H1 (cell line): ENCODE measurements around the gene OTOP3. TPM values are rescaled to one million over a fixed set of nuclear protein-coding genes. Genes with fewer than 3 reads are reported as not detected.

ENCODE experiments used
- CTCF ChIA-PET: fragments of 300-600 bp; sonication (Branson Sonifier 250); formaldehyde crosslinking; loops from one replicate; lab custom pipeline; 2021; ENCODE audit not compliant: partially characterized antibody; lab: Charles Lee
- POLR2A ChIA-PET: fragments of 300-600 bp; sonication (Branson Sonifier 250); formaldehyde crosslinking; loops from one replicate; lab custom pipeline; 2021; ENCODE audit warnings: inconsistent platforms; ENCODE audit not compliant: partially characterized antibody; lab: Charles Lee
- DNase-seq, 2 experiments: peaks; one replicate each; pipeline versions ENCODE4 v3.0.0 to v3.0.0-alpha.2; 2010 to 2022; ENCODE audit warnings: low spot score in 2 of 2, low read depth in 1 of 2, mixed read lengths in 1 of 2
- FAIRE-seq: peaks from 2 replicates; lab custom pipeline; 2011; peaks lifted over from hg19 to GRCh38; lab: Jason Lieb, UNC
- H2AFZ ChIP-seq: 2 replicates; pipeline ENCODE4 v1.8.1; 2012; ENCODE audit warnings: low read length, inconsistent platforms
- H2AK5ac ChIP-seq: 2 replicates; pipeline ENCODE4 v1.6.1; 2013; ENCODE audit warnings: low read depth, low read length
- H2BK120ac ChIP-seq: replicated peaks from 2 replicates; pipeline ENCODE3; 2013; ENCODE audit warnings: low read depth, low read length, inconsistent platforms
- H2BK12ac ChIP-seq: 2 replicates; pipeline ENCODE4 v1.6.1; 2013; ENCODE audit warnings: low read depth, low read length
- H2BK15ac ChIP-seq: 2 replicates; pipeline ENCODE4 v1.6.1; 2013; ENCODE audit warnings: low read length
- H2BK20ac ChIP-seq: 2 replicates; pipeline ENCODE4 v1.6.1; 2013; ENCODE audit warnings: low read length
- H2BK5ac ChIP-seq: 2 replicates; pipeline ENCODE4 v1.6.1; 2013; ENCODE audit warnings: low read depth, low read length
- H3K14ac ChIP-seq: 2 replicates; pipeline ENCODE4 v1.6.1; 2013; ENCODE audit warnings: inconsistent platforms; ENCODE audit not compliant: insufficient read length
- H3K18ac ChIP-seq: 2 replicates; pipeline ENCODE4 v1.6.1; 2013; ENCODE audit warnings: low read length; ENCODE audit errors: extremely low read depth
- H3K23ac ChIP-seq: 2 replicates; pipeline ENCODE4 v1.6.1; 2013; ENCODE audit warnings: inconsistent platforms; ENCODE audit not compliant: insufficient read length
- H3K23me2 ChIP-seq: 2 replicates; pipeline ENCODE4 v1.6.1; 2013; ENCODE audit warnings: low read depth, low read length
- H3K27ac ChIP-seq: 2 replicates; pipeline ENCODE4 v1.6.1; 2011; ENCODE audit warnings: low read depth, low read length, inconsistent platforms
- H3K27me3 ChIP-seq, 4 experiments: replicated peaks in 1 of 4; 1 replicate in 1 of 4; 2 replicates in 3 of 4; pipeline versions ENCODE4 v1.6.1 to v1.8.1; 2011 to 2013; ENCODE audit warnings: low read length in 3 of 4, mild to moderate bottlenecking in 3 of 4, inconsistent platforms in 2 of 4, mixed read lengths in 2 of 4, moderate library complexity in 1 of 4; ENCODE audit not compliant: control insufficient read depth in 3 of 4, insufficient read depth in 3 of 4; ENCODE audit errors: extremely low read depth in 1 of 4
- H3K36me3 ChIP-seq, 4 experiments: 2 replicates each; pipeline versions ENCODE4 v1.6.1 to v1.8.1; 2011 to 2013; ENCODE audit warnings: mild to moderate bottlenecking in 4 of 4, low read length in 3 of 4, moderate library complexity in 2 of 4, control low read depth in 1 of 4, inconsistent platforms in 1 of 4; ENCODE audit not compliant: insufficient read depth in 4 of 4, control insufficient read depth in 2 of 4
- H3K4ac ChIP-seq: replicated peaks from 2 replicates; pipeline ENCODE3; 2013; ENCODE audit warnings: low read length, low read depth, mixed read lengths, inconsistent platforms; ENCODE audit not compliant: insufficient read length
- H3K4me1 ChIP-seq, 4 experiments: replicated peaks in 1 of 4; 1 replicate in 1 of 4; 2 replicates in 3 of 4; pipeline versions ENCODE4 v1.6.1 to v1.8.1; 2011 to 2013; ENCODE audit warnings: low read length in 3 of 4, inconsistent platforms in 2 of 4, mixed read lengths in 1 of 4; ENCODE audit not compliant: insufficient read depth in 4 of 4, control insufficient read depth in 3 of 4
- H3K4me2 ChIP-seq, 2 experiments: 2 replicates each; pipeline versions ENCODE4 v1.6.1 to v1.8.1; 2011 to 2013; ENCODE audit warnings: low read depth in 2 of 2, low read length in 2 of 2, control low read depth in 1 of 2, inconsistent platforms in 1 of 2, mild to moderate bottlenecking in 1 of 2; ENCODE audit not compliant: insufficient read depth in 1 of 2
- H3K4me3 ChIP-seq, 4 experiments: fragments of 200-600, 300-600 bp in 1 of 4; sonication (generic), shearing (Covaris generic), sonication (Bioruptor Twin) in 1 of 4; 2 replicates each; pipeline versions ENCODE4 v1.5.1 to v1.8.1; 2011 to 2016; ENCODE audit warnings: low read length in 4 of 4, low read depth in 3 of 4, control low read depth in 2 of 4, inconsistent platforms in 2 of 4, mild to moderate bottlenecking in 2 of 4, mixed read lengths in 1 of 4, moderate library complexity in 1 of 4; ENCODE audit not compliant: insufficient read depth in 2 of 4; ENCODE audit errors: extremely low read depth in 1 of 4
- H3K56ac ChIP-seq: replicated peaks from 2 replicates; pipeline ENCODE3; 2013; ENCODE audit warnings: low read depth, mild to moderate bottlenecking, mixed read lengths, low read length, inconsistent platforms; ENCODE audit not compliant: insufficient read length
- H3K79me1 ChIP-seq: 2 replicates; pipeline ENCODE4 v1.6.1; 2013; ENCODE audit warnings: low read depth, low read length, control low read depth
- H3K79me2 ChIP-seq, 2 experiments: 2 replicates each; pipeline versions ENCODE4 v1.6.1 to v1.8.1; 2012 to 2013; ENCODE audit warnings: low read length in 2 of 2, mild to moderate bottlenecking in 2 of 2, inconsistent platforms in 1 of 2; ENCODE audit not compliant: insufficient read depth in 2 of 2, control insufficient read depth in 1 of 2
- H3K9ac ChIP-seq, 4 experiments: replicated peaks in 1 of 4; 1 replicate in 1 of 4; 2 replicates in 3 of 4; pipeline versions ENCODE4 v1.6.1 to v1.8.1; 2011 to 2013; ENCODE audit warnings: low read depth in 3 of 4, low read length in 3 of 4, control low read depth in 2 of 4, mild to moderate bottlenecking in 2 of 4, moderate library complexity in 2 of 4, inconsistent platforms in 1 of 4; ENCODE audit errors: extremely low read depth in 1 of 4
- H3K9me3 ChIP-seq, 2 experiments: 2 replicates each; pipeline versions ENCODE4 v1.6.1 to v1.8.1; 2012 to 2013; ENCODE audit warnings: mild to moderate bottlenecking in 2 of 2, moderate library complexity in 2 of 2, control low read depth in 1 of 2, inconsistent platforms in 1 of 2, low read depth in 1 of 2, low read length in 1 of 2, mixed read lengths in 1 of 2; ENCODE audit not compliant: insufficient read depth in 2 of 2
- H4K20me1 ChIP-seq, 2 experiments: replicated peaks in 1 of 2; 2 replicates each; pipeline versions ENCODE3 to v1.8.1; 2011 to 2013; ENCODE audit warnings: inconsistent platforms in 2 of 2, low read length in 2 of 2, mild to moderate bottlenecking in 1 of 2; ENCODE audit not compliant: insufficient read depth in 2 of 2, control insufficient read depth in 1 of 2
- H4K5ac ChIP-seq: 2 replicates; pipeline ENCODE4 v1.6.1; 2013; ENCODE audit warnings: low read length, low read depth, mixed read lengths, inconsistent platforms; ENCODE audit not compliant: insufficient read length
- H4K8ac ChIP-seq: 2 replicates; pipeline ENCODE4 v1.8.0; 2013; ENCODE audit warnings: mild to moderate bottlenecking, moderate library complexity, low read length, inconsistent platforms; ENCODE audit not compliant: insufficient read depth; ENCODE audit errors: extremely low read depth
- H4K91ac ChIP-seq: replicated peaks from 2 replicates; pipeline ENCODE3; 2013; ENCODE audit warnings: low read length, mixed read lengths, inconsistent platforms; ENCODE audit not compliant: insufficient read length
- CBX5 ChIP-seq: fragments of 300-800, 300-1000 bp; sonication (generic); IDR thresholded peaks from 2 replicates; pipeline ENCODE4 v1.7.1; 2016; ENCODE audit warnings: antibody characterized with exemption, low read length, low read depth
- CBX8 ChIP-seq: fragments of 300-800, 300-1000 bp; sonication (generic); IDR thresholded peaks from 2 replicates; pipeline ENCODE4 v1.7.1; 2016; ENCODE audit warnings: low read depth, low read length, borderline replicate concordance
- CREB1 ChIP-seq: IDR thresholded peaks from 2 replicates; pipeline ENCODE4 v1.6.1; 2012; ENCODE audit warnings: inconsistent platforms
- RAD21 ChIP-seq, 2 experiments: IDR thresholded peaks in 1 of 2; conservative IDR thresholded peaks in 1 of 2; 2 replicates each; pipeline ENCODE4 v1.6.1; 2011; ENCODE audit warnings: low read depth in 2 of 2, low read length in 2 of 2, improper control_type of control experiment in 1 of 2, inconsistent platforms in 1 of 2, mild to moderate bottlenecking in 1 of 2, moderate library complexity in 1 of 2
- SAP30 ChIP-seq: fragments of 300-600 bp; sonication (generic); IDR thresholded peaks from 2 replicates; pipeline ENCODE4 v1.7.1; 2012; ENCODE audit warnings: low read length, moderate library complexity, mild to moderate bottlenecking, inconsistent platforms; ENCODE audit not compliant: insufficient read depth, insufficient replicate concordance
- SP4 ChIP-seq: IDR thresholded peaks from 2 replicates; pipeline ENCODE4 v1.6.1; 2012; ENCODE audit warnings: low read length, inconsistent platforms
- WGBS, 2 experiments: shearing (Covaris generic) in 1 of 2; methylation state at CpG; one replicate each; pipeline versions ENCODE4 v1.1.6 to v1.1.7; 2013 to 2015; ENCODE audit warnings: low lambda C conversion rate in 2 of 2, mixed read lengths in 2 of 2, inconsistent platforms in 1 of 2, low coverage in 1 of 2, missing lambda C conversion rate in 1 of 2; ENCODE audit not compliant: insufficient replicate concordance in 2 of 2, insufficient coverage in 1 of 2, insufficient read length in 1 of 2; ENCODE audit errors: extremely low coverage in 1 of 2, missing lambda C conversion rate in 1 of 2; 5-methylcytosine and 5-hydroxymethylcytosine counted together
- polyA plus RNA-seq, 7 experiments: library from polyadenylated mRNA; depleted of rRNA in 3 of 7; stranded (reverse) in 5 of 7; unstranded in 2 of 7; fragments of >200 nt in 5 of 7; fragments of 200-250 nt in 2 of 7; gene quantifications; 1 replicate in 5 of 7; 2 replicates in 1 of 7; 4 replicates in 1 of 7; pipeline versions ENCODE4 v1.2.1 to v1.2.3, GENCODE V29; 2011 to 2013; ENCODE audit warnings: missing spikeins in 2 of 7, mixed read lengths in 2 of 7
- total RNA-seq: library from RNA; stranded (reverse); fragmentation: NEBNext Ultra II Directional; extraction: Animal tissue kit (Norgen Biotek cat#: 25700); gene quantifications from 2 replicates; pipeline ENCODE4 v1.2.1, GENCODE V29; 2021
- TF ChIP-seq, protein P1 (sequence below), 3 experiments: IDR thresholded peaks; 1 replicate in 2 of 3; 2 replicates in 1 of 3; pipeline versions ENCODE4 v1.5.1 to v1.6.1; 2011; ENCODE audit warnings: low read length in 3 of 3, mild to moderate bottlenecking in 3 of 3, inconsistent platforms in 2 of 3, low read depth in 1 of 3, moderate library complexity in 1 of 3; ENCODE audit not compliant: insufficient read depth in 1 of 3; ENCODE audit errors: control extremely low read depth in 1 of 3
- TF ChIP-seq, protein P2 (sequence below): IDR thresholded peaks from 2 replicates; pipeline ENCODE4 v1.6.1; 2012; ENCODE audit warnings: inconsistent platforms

Gene OTOP3
- total and polyA plus RNA-seq, 2 of the 8 experiments (the other 6 are each of a cell fraction or from before 2014, with no cell fraction given), result 0.05 TPM; not detected in 1

DNA sequence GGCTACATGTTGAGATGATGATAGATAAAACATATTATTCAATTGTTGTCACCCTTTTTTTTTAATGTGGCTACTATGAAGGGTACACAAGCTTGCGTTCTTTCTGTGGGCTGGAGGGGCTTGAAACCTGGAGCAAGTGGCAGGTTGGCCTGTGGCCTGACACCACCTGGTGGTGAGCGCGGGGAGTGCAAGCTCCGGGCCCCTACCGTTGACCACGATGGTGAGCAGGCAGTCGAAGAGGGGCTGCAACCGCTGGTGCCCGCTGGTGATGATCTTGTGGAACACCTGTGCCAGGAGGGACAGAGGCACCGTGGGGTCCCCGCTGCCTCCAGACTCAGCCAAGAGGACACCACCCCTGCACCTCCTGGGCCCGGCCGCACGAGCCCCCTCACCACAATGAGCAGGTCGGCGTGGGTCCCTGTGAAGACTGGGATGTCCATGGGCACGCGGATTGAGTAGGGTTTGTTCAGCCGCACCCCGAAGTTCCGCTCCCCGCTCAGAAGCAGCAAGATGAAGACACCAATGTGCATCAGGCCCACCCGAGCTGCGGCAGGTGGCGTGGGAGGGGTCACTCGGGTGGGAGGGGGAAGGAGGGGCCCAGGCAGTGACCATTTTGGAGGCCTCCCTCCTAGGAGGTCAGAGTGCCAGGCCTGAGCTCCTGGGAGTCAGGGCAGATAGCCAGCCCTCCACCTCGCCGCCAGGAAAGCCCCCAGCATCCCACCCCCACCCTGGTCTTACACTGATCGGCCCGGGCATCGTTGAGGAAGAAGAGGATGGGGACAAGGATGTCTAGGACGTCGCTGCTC lies 22.4 kb downstream of the OTOP3 start:
- no peak overlapping the region for H3K4me3 ChIP-seq
- H3K18ac ChIP-seq, result no peak overlapping the region
- 56% methylated on average over 24 of the region's 33 CpGs; no CpG with 5 or more reads in 1 of the 2 experiments for WGBS, 2 experiments
- no peak overlapping the region for H2BK5ac ChIP-seq
- no peak overlapping the region for H2BK20ac ChIP-seq
- no peak overlapping the region for H2BK15ac ChIP-seq
- H4K20me1 ChIP-seq, result peaks cover 0 to 2% of the 10 kb centered on the region in 2 experiments
- no peak overlapping the region for H3K14ac ChIP-seq
- ChIA-PET POLR2A (interaction anchor here (0.9 to 1.5 kb wide), 4 partner anchors 10 to 34 kb away, joined by 3 to 6 read pairs (median 5); partner anchors contain the start of genes HID1 and OTOP2), CTCF (interaction anchor here (0.6 to 27.2 kb wide), 44 partner anchors 9 to 1793 kb away, joined by 3 to 1072 read pairs (median 6); partner anchors contain the start of genes CDR2L, FADS6, FDXR and HID1)
- no peak overlapping the region for H4K5ac ChIP-seq
- H3K27me3 ChIP-seq, result peaks cover 0 to 5% (median 2%) of the 10 kb centered on the region in 4 experiments; a peak in 3 of 7 replicates
- no peak overlapping the region for H2AK5ac ChIP-seq
- H2AFZ ChIP-seq, result no peak overlapping the region
- H3K4ac ChIP-seq, result no peak overlapping the region
- H4K91ac ChIP-seq, result no peak overlapping the region
- no peak overlapping the region for H3K27ac ChIP-seq
- DNase-seq (peak in 1 of 2 experiments; percentile 100), FAIRE-seq (peak; percentile 55)
- no peaks in the 10 kb centered on the region for H3K23me2 ChIP-seq
- H3K9ac ChIP-seq, result no peak overlapping the region
- no peaks in the 10 kb centered on the region for H3K79me2 ChIP-seq
- no peaks in the 10 kb centered on the region; the same call in 1 of the 2 replicates for H3K79me1 ChIP-seq
- no peak overlapping the region for H2BK12ac ChIP-seq
- no peaks in the 10 kb centered on the region for H3K36me3 ChIP-seq
- peaks cover 0 to 7% (median 0%) of the 10 kb centered on the region in 4 experiments; a peak in 3 of 7 replicates for H3K4me1 ChIP-seq
- H2BK120ac ChIP-seq, result no peak overlapping the region
- no peak overlapping the region for H3K56ac ChIP-seq
- H3K23ac ChIP-seq, result no peak overlapping the region
- no peaks in the 10 kb centered on the region for H3K9me3 ChIP-seq
- H3K4me2 ChIP-seq, result peak overlapping the region in 1 of 2 experiments; percentile 8; a peak in 1 of 4 replicates
- H4K8ac ChIP-seq, result no peak overlapping the region; the same call in 1 of the 2 replicates
- TF ChIP-seq SAP30, result no peak
- TF ChIP-seq SP4, result no peak
- 0 out of 2 replicates have a peak, but pooled peaks have one; percentile 6 for TF ChIP-seq CREB1
- TF ChIP-seq, protein P1, sequence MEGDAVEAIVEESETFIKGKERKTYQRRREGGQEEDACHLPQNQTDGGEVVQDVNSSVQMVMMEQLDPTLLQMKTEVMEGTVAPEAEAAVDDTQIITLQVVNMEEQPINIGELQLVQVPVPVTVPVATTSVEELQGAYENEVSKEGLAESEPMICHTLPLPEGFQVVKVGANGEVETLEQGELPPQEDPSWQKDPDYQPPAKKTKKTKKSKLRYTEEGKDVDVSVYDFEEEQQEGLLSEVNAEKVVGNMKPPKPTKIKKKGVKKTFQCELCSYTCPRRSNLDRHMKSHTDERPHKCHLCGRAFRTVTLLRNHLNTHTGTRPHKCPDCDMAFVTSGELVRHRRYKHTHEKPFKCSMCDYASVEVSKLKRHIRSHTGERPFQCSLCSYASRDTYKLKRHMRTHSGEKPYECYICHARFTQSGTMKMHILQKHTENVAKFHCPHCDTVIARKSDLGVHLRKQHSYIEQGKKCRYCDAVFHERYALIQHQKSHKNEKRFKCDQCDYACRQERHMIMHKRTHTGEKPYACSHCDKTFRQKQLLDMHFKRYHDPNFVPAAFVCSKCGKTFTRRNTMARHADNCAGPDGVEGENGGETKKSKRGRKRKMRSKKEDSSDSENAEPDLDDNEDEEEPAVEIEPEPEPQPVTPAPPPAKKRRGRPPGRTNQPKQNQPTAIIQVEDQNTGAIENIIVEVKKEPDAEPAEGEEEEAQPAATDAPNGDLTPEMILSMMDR (IDR thresholded peaks at IDR 0.05; ENCODE audit: control extremely low read depth in 1 of 3, insufficient read depth in 1 of 3, low read depth in 1 of 3, low read length in 3 of 3), result peak; percentile 82 to 99 (median 94)
- peak; percentile 89 to 91 for TF ChIP-seq RAD21 (IDR thresholded peaks at IDR 0.05 in 1 of 2, conservative IDR thresholded peaks at IDR 0.05 in 1 of 2; ENCODE audit: low read depth in 2 of 2, low read length in 2 of 2)
- no peak for TF ChIP-seq CBX8
- no peak for TF ChIP-seq CBX5
- TF ChIP-seq, protein P2, sequence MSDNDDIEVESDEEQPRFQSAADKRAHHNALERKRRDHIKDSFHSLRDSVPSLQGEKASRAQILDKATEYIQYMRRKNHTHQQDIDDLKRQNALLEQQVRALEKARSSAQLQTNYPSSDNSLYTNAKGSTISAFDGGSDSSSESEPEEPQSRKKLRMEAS, result peak; percentile 59
